ENCODE measurements around the gene SSU72.
"Not testable (repeated sequence)": the region's sequence is repeated elsewhere in the genome, so short reads cannot be mapped to it uniquely, and the experiment has no call there.

The SSU72 gene

GRCh38 chr1:1533176-1533893 is 41.3 kb downstream of the SSU72 start:
- not testable (repeated sequence) for H2AFZ ChIP-seq (ENCODE audit: low read length); H3K27me3 ChIP-seq (ENCODE audit: insufficient read depth, low read length, poor library complexity, severe bottlenecking); H3F3A ChIP-seq (ENCODE audit: low read depth); H3K4me1 ChIP-seq (ENCODE audit: insufficient read depth, low read length, poor library complexity, severe bottlenecking); H4K20me1 ChIP-seq (ENCODE audit: insufficient read depth, low read length, poor library complexity, severe bottlenecking); H3K79me2 ChIP-seq (ENCODE audit: insufficient read depth, low read length); H3K4me3 ChIP-seq (ENCODE audit: low read length, poor library complexity, severe bottlenecking); H3K9me2 ChIP-seq (replicated peaks; ENCODE audit: low read depth, low read length); H3K4me2 ChIP-seq (ENCODE audit: low read depth, low read length, poor library complexity, severe bottlenecking); H3K9ac ChIP-seq (ENCODE audit: low read depth, low read length, poor library complexity, severe bottlenecking); H3K9me3 ChIP-seq (ENCODE audit: insufficient read depth, low read depth, low read length)
- peaks cover 11% of the 10 kb centered on the region; the same call in 1 of the 2 replicates for H3K36me3 ChIP-seq (ENCODE audit: insufficient read depth, low read length)

- Histone ChIP-seq H3K27me3 (ENCODE audit: insufficient read depth, low read length, poor library complexity, severe bottlenecking) (no peaks in the 10 kb centered on the region), H2AFZ (ENCODE audit: low read length) (no peak overlapping the region), H3K4me1 (ENCODE audit: insufficient read depth, low read length, poor library complexity, severe bottlenecking) (no peaks in the 10 kb centered on the region), H3K9me2 (replicated peaks; ENCODE audit: low read depth, low read length) (no peaks in the 10 kb centered on the region), H3K9me3 (ENCODE audit: insufficient read depth, low read depth, low read length) (no peaks in the 10 kb centered on the region), H3K36me3 (ENCODE audit: insufficient read depth, low read length) (peaks cover 11% of the 10 kb centered on the region; the same call in 1 of the 2 replicates), H3K79me2 (ENCODE audit: insufficient read depth, low read length) (no peaks in the 10 kb centered on the region), H4K20me1 (ENCODE audit: insufficient read depth, low read length, poor library complexity, severe bottlenecking) (no peaks in the 10 kb centered on the region), H3K4me2 (ENCODE audit: low read depth, low read length, poor library complexity, severe bottlenecking) (no peak overlapping the region), H3F3A (ENCODE audit: low read depth) (no peaks in the 10 kb centered on the region), H3K4me3 (ENCODE audit: low read length, poor library complexity, severe bottlenecking) (no peak overlapping the region), H3K9ac (ENCODE audit: low read depth, low read length, poor library complexity, severe bottlenecking) (no peak overlapping the region)
- no peak for TF ChIP-seq EZH2phosphoT487 (IDR thresholded peaks at IDR 0.05; ENCODE audit: borderline replicate concordance)
- TF ChIP-seq CTCF (conservative IDR thresholded peaks at IDR 0.05; ENCODE audit: low read length): no peak
Observed at GRCh38 chr1:1531947-1532346, 42.7 kb downstream of the SSU72 start.

GRCh38 chr1:1529936-1530335 is 44.7 kb downstream of the SSU72 start:
- Histone ChIP-seq H4K20me1 (ENCODE audit: insufficient read depth, low read length, poor library complexity, severe bottlenecking) (no peaks in the 10 kb centered on the region), H2AFZ (ENCODE audit: low read length) (no peak overlapping the region), H3K9me3 (ENCODE audit: insufficient read depth, low read depth, low read length) (no peaks in the 10 kb centered on the region), H3F3A (ENCODE audit: low read depth) (no peaks in the 10 kb centered on the region), H3K4me1 (ENCODE audit: insufficient read depth, low read length, poor library complexity, severe bottlenecking) (no peaks in the 10 kb centered on the region), H3K4me3 (ENCODE audit: low read length, poor library complexity, severe bottlenecking) (no peak overlapping the region), H3K27me3 (ENCODE audit: insufficient read depth, low read length, poor library complexity, severe bottlenecking) (no peaks in the 10 kb centered on the region), H3K79me2 (ENCODE audit: insufficient read depth, low read length) (no peaks in the 10 kb centered on the region), H3K4me2 (ENCODE audit: low read depth, low read length, poor library complexity, severe bottlenecking) (no peak overlapping the region), H3K36me3 (ENCODE audit: insufficient read depth, low read length) (peaks cover 11% of the 10 kb centered on the region; the same call in 1 of the 2 replicates), H3K9ac (ENCODE audit: low read depth, low read length, poor library complexity, severe bottlenecking) (no peak overlapping the region), H3K9me2 (replicated peaks; ENCODE audit: low read depth, low read length) (no peaks in the 10 kb centered on the region)
- no peak for TF ChIP-seq EZH2phosphoT487 (IDR thresholded peaks at IDR 0.05; ENCODE audit: borderline replicate concordance)
- no peak for TF ChIP-seq CTCF (conservative IDR thresholded peaks at IDR 0.05; ENCODE audit: low read length)

- no peaks in the 10 kb centered on the region for H3K9me2 ChIP-seq (replicated peaks; ENCODE audit: low read depth, low read length)
- H2AFZ ChIP-seq (ENCODE audit: low read length): no peak overlapping the region
- no peaks in the 10 kb centered on the region for H4K20me1 ChIP-seq (ENCODE audit: insufficient read depth, low read length, poor library complexity, severe bottlenecking)
- H3K4me3 ChIP-seq (ENCODE audit: low read length, poor library complexity, severe bottlenecking): no peak overlapping the region
- H3K27me3 ChIP-seq (ENCODE audit: insufficient read depth, low read length, poor library complexity, severe bottlenecking): no peaks in the 10 kb centered on the region
- no peak overlapping the region for H3K9ac ChIP-seq (ENCODE audit: low read depth, low read length, poor library complexity, severe bottlenecking)
- H3F3A ChIP-seq (ENCODE audit: low read depth): no peaks in the 10 kb centered on the region
- H3K4me2 ChIP-seq (ENCODE audit: low read depth, low read length, poor library complexity, severe bottlenecking): no peak overlapping the region
- peaks cover 11% of the 10 kb centered on the region; the same call in 1 of the 2 replicates for H3K36me3 ChIP-seq (ENCODE audit: insufficient read depth, low read length)
- H3K79me2 ChIP-seq (ENCODE audit: insufficient read depth, low read length): no peaks in the 10 kb centered on the region
- H3K4me1 ChIP-seq (ENCODE audit: insufficient read depth, low read length, poor library complexity, severe bottlenecking): no peaks in the 10 kb centered on the region
- H3K9me3 ChIP-seq (ENCODE audit: insufficient read depth, low read depth, low read length): no peaks in the 10 kb centered on the region
- TF ChIP-seq EZH2phosphoT487 (IDR thresholded peaks at IDR 0.05; ENCODE audit: borderline replicate concordance) (no peak), CTCF (conservative IDR thresholded peaks at IDR 0.05; ENCODE audit: low read length) (no peak)
Observed at GRCh38 chr1:1529321-1529720, 45.3 kb downstream of the SSU72 start.

Measured in Loucy (cell line).